A673 (cell line): ENCODE measurements around the gene TLDC2. TPM values are rescaled to one million over a fixed set of nuclear protein-coding genes. Genes with fewer than 3 reads are reported as not detected.

Experiments used
- BruUV-seq: library from RNA; stranded (reverse); fragments of 400-500 nt; replicated peaks from 2 replicates; lab custom pipeline; 2021; lab: Mats Ljungman, UMichigan
- CTCF ChIA-PET: fragments of 300-600 bp; sonication (Branson Sonifier 250); formaldehyde crosslinking; loops from one replicate; lab custom pipeline; 2022; ENCODE audit warnings: antibody characterized with exemption; lab: Charles Lee
- POLR2A ChIA-PET: fragments of 300-600 bp; sonication (Branson Sonifier 250); formaldehyde crosslinking; loops from one replicate; lab custom pipeline; 2022; ENCODE audit warnings: antibody characterized with exemption; ENCODE audit not compliant: low non-redundant PET; lab: Charles Lee
- DNase-seq: peaks from one replicate; pipeline ENCODE4 v3.0.0-alpha.2; 2015; ENCODE audit warnings: low spot score
- H3K27ac ChIP-seq: fragments of 200-600 bp; sonication (generic); 2 replicates; pipeline ENCODE4 v1.5.1; 2016; ENCODE audit warnings: mixed run types, low read depth, mild to moderate bottlenecking, mixed read lengths, antibody characterized with exemption, low read length; ENCODE audit not compliant: poor library complexity, severe bottlenecking
- H3K27me3 ChIP-seq: fragments of 200-600 bp; sonication (generic); replicated peaks from 2 replicates; pipeline ENCODE4 v1.6.1; 2017; ENCODE audit warnings: mixed run types, low read depth, mild to moderate bottlenecking, mixed read lengths, antibody characterized with exemption, low read length; ENCODE audit not compliant: insufficient read depth, poor library complexity
- H3K36me3 ChIP-seq: fragments of 200-600 bp; sonication (generic); 2 replicates; pipeline ENCODE4 v1.6.1; 2016; ENCODE audit warnings: mixed run types, mild to moderate bottlenecking, mixed read lengths, antibody characterized with exemption, low read length; ENCODE audit not compliant: insufficient read depth, poor library complexity, severe bottlenecking
- H3K4me1 ChIP-seq: fragments of 200-600 bp; sonication (generic); 2 replicates; pipeline ENCODE4 v1.6.1; 2017; ENCODE audit warnings: mixed run types, mild to moderate bottlenecking, mixed read lengths, antibody characterized with exemption, low read length; ENCODE audit not compliant: insufficient read depth, poor library complexity, severe bottlenecking
- H3K4me3 ChIP-seq: fragments of 200-600 bp; sonication (generic); 2 replicates; pipeline ENCODE4 v1.5.1; 2016; ENCODE audit warnings: low read depth, mixed run types, mild to moderate bottlenecking, mixed read lengths, low read length; ENCODE audit not compliant: poor library complexity, severe bottlenecking
- H3K9me3 ChIP-seq: fragments of 200-600 bp; sonication (generic); 2 replicates; pipeline ENCODE4 v1.6.1; 2016; ENCODE audit warnings: mixed run types, low read depth, mild to moderate bottlenecking, mixed read lengths, antibody characterized with exemption, low read length; ENCODE audit not compliant: poor library complexity, severe bottlenecking
- CTCF ChIP-seq: fragments of 300-800, 200-600 bp; sonication (generic); conservative IDR thresholded peaks from 2 replicates; pipeline ENCODE4 v1.5.1; 2017; ENCODE audit warnings: low read depth, mild to moderate bottlenecking, antibody characterized with exemption, low read length, moderate library complexity, mixed read lengths
- EZH2 ChIP-seq: fragments of 200-600 bp; sonication (generic); IDR thresholded peaks from 2 replicates; pipeline ENCODE4 v1.6.1; 2017; ENCODE audit warnings: borderline replicate concordance, low read depth, mild to moderate bottlenecking, mixed read lengths, antibody characterized with exemption, low read length; ENCODE audit not compliant: poor library complexity, severe bottlenecking
- intact Hi-C: fragments of 100-400 bp; cut with micrococcal nuclease; formaldehyde crosslinking; loops from one replicate; pipeline ENCODE4 v1.10.0; 2022; ENCODE audit not compliant: unreplicated experiment
- total RNA-seq: library from RNA; stranded (reverse); gene quantifications from 2 replicates; pipeline ENCODE4 v1.2.3, GENCODE V29; 2021

The TLDC2 gene
- total RNA-seq, 1 experiment from 2014 or later = not detected

- no TSS peak for BruUV-seq
- H3K9me3 ChIP-seq = no peaks in the 10 kb centered on the region
- H3K36me3 ChIP-seq = no peaks in the 10 kb centered on the region
- no peak overlapping the region for H3K4me3 ChIP-seq
- intact Hi-C loops = no loop called here
- H3K27ac ChIP-seq = no peak overlapping the region
- CTCF ChIA-PET = no interaction called here
- H3K27me3 ChIP-seq = no peaks in the 10 kb centered on the region
- no peak for DNase-seq
- TF ChIP-seq EZH2 = no peak
- TF ChIP-seq CTCF = no peak
- POLR2A ChIA-PET = no interaction called here
- peaks cover 5% of the 10 kb centered on the region for H3K4me1 ChIP-seq
Measured at GRCh38 chr20:36890586-36890985, 14.6 kb downstream of the TLDC2 start.

GRCh38 chr20:36891211-36891610 lies 15.3 kb downstream of the TLDC2 start:
- CTCF ChIA-PET = no interaction called here
- no peak for TF ChIP-seq EZH2
- TF ChIP-seq CTCF = no peak
- POLR2A ChIA-PET = no interaction called here
- Histone ChIP-seq H3K4me3 (no peak overlapping the region), H3K9me3 (no peaks in the 10 kb centered on the region), H3K36me3 (no peaks in the 10 kb centered on the region), H3K27ac (no peak overlapping the region), H3K4me1 (peaks cover 5% of the 10 kb centered on the region), H3K27me3 (no peaks in the 10 kb centered on the region)
- no TSS peak for BruUV-seq
- no peak for DNase-seq
- intact Hi-C loops = no loop called here

GRCh38 chr20:36893801-36894200 lies 17.9 kb downstream of the TLDC2 start:
- H3K36me3 ChIP-seq = no peaks in the 10 kb centered on the region
- CTCF ChIA-PET = no interaction called here
- H3K27ac ChIP-seq = no peak overlapping the region
- H3K4me1 ChIP-seq = no peaks in the 10 kb centered on the region
- H3K9me3 ChIP-seq = no peaks in the 10 kb centered on the region
- POLR2A ChIA-PET = no interaction called here
- intact Hi-C loops = no loop called here
- DNase-seq = no peak
- no peaks in the 10 kb centered on the region for H3K27me3 ChIP-seq
- no TSS peak for BruUV-seq
- TF ChIP-seq CTCF (no peak), EZH2 (no peak)
- no peak overlapping the region for H3K4me3 ChIP-seq
